Neural progenitor cell (in vitro differentiated cells): ENCODE measurements around the gene DPF3. TPM values are rescaled to one million over a fixed set of nuclear protein-coding genes. Genes with fewer than 3 reads are reported as not detected.
A peak's percentile ranks its signal among the peaks of the same experiment; 100 is the strongest.

Experiments
- DNase-seq: peaks from one replicate; pipeline ENCODE4 v3.0.0-alpha.2; 2016; ENCODE audit warnings: low spot score
- H2AFZ ChIP-seq: fragments of 200-600 bp; sonication (generic); replicated peaks from 2 replicates; pipeline ENCODE4 v1.6.1; 2016; ENCODE audit warnings: antibody characterized with exemption
- H3F3A ChIP-seq: fragments of 200-600 bp; sonication (generic); 2 replicates; pipeline ENCODE4 v1.6.1; 2016; ENCODE audit warnings: antibody characterized with exemption, low read depth
- H3K27ac ChIP-seq: fragments of 200-600 bp; sonication (generic); 2 replicates; pipeline ENCODE4 v1.5.1; 2016; ENCODE audit warnings: mild to moderate bottlenecking
- H3K27me3 ChIP-seq: fragments of 200-600 bp; sonication (generic); 2 replicates; pipeline ENCODE4 v1.6.1; 2016; ENCODE audit warnings: mild to moderate bottlenecking, moderate library complexity
- H3K36me3 ChIP-seq: fragments of 200-600 bp; sonication (generic); 2 replicates; pipeline ENCODE4 v1.5.1; 2016
- H3K4me1 ChIP-seq: fragments of 200-600 bp; sonication (generic); 2 replicates; pipeline ENCODE4 v1.6.1; 2016; ENCODE audit warnings: mixed run types
- H3K4me2 ChIP-seq: fragments of 200-600 bp; sonication (generic); 2 replicates; pipeline ENCODE4 v1.6.1; 2016
- H3K4me3 ChIP-seq: fragments of 200-600 bp; sonication (generic); 2 replicates; pipeline ENCODE4 v1.5.1; 2016
- H3K79me2 ChIP-seq: fragments of 200-600 bp; sonication (generic); 2 replicates; pipeline ENCODE4 v1.6.1; 2016; ENCODE audit warnings: low read depth
- H3K9ac ChIP-seq: fragments of 200-600 bp; sonication (generic); 2 replicates; pipeline ENCODE4 v1.6.1; 2016
- H3K9me3 ChIP-seq: fragments of 200-600 bp; sonication (generic); 2 replicates; pipeline ENCODE4 v1.5.1; 2016; ENCODE audit warnings: low read depth
- H4K20me1 ChIP-seq: fragments of 200-600 bp; sonication (generic); 2 replicates; pipeline ENCODE4 v1.6.1; 2016; ENCODE audit warnings: low read depth
- H3K27ac Mint-ChIP-seq: 3 replicates; pipeline ENCODE4 v1.8.0; 2021; ENCODE audit warnings: mixed read lengths
- H3K27me3 Mint-ChIP-seq: 2 replicates; pipeline ENCODE4 v1.8.0; 2022; ENCODE audit warnings: low read depth, mild to moderate bottlenecking, inconsistent platforms, moderate library complexity, mixed read lengths; ENCODE audit not compliant: insufficient read depth
- H3K36me3 Mint-ChIP-seq: 3 replicates; pipeline ENCODE4 v1.8.0; 2021; ENCODE audit warnings: mixed read lengths
- H3K4me1 Mint-ChIP-seq: 3 replicates; pipeline ENCODE4 v1.8.0; 2021; ENCODE audit warnings: mixed read lengths
- H3K4me3 Mint-ChIP-seq: 3 replicates; pipeline ENCODE4 v1.8.0; 2021; ENCODE audit warnings: mild to moderate bottlenecking, moderate library complexity, mixed read lengths
- H3K9me3 Mint-ChIP-seq: 3 replicates; pipeline ENCODE4 v1.8.0; 2020; ENCODE audit warnings: mixed read lengths
- EZH2 ChIP-seq: fragments of 200-600 bp; sonication (generic); IDR thresholded peaks from 2 replicates; pipeline ENCODE4 v1.6.1; 2017; ENCODE audit warnings: antibody characterized with exemption, mild to moderate bottlenecking, moderate library complexity
- EZH2phosphoT487 ChIP-seq: fragments of 200-600 bp; sonication (generic); IDR thresholded peaks from 2 replicates; pipeline ENCODE4 v1.6.1; 2017; ENCODE audit warnings: antibody characterized with exemption
- total RNA-seq: library from RNA; depleted of rRNA; stranded (reverse); fragments of >200 nt; gene quantifications from 2 replicates; pipeline ENCODE4 v1.2.3, GENCODE V29; 2015; ENCODE audit warnings: low replicate concordance
- TF ChIP-seq, protein P1 (sequence below): fragments of 200-600 bp; sonication (generic); IDR thresholded peaks from 2 replicates; pipeline ENCODE4 v1.5.1; 2017; ENCODE audit warnings: antibody characterized with exemption, mild to moderate bottlenecking

The DPF3 gene
- total RNA-seq, 1 donor from 2014 or later: not detected

DNA sequence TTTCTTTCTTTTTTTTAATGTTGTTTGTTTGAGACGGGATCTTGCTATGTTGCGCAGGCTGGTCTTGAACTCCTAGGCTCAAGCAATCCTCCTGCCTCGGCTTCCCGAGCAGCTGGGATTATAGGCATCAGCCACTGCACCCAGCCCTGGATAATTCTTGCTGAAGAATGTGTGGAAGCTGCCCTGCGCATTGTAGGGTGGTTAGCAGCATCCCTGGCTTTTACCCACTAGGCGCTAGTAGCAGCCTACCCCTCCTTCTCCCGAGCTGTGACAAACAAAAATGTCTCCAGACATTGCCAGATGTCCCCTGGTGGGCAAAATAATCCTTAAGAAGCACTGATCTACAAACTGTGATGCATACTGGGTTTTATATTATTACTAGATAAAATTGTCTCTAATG, 39.0 kb upstream of the DPF3 start:
- Mint-ChIP-seq H3K9me3 (no peaks in the 10 kb centered on the region), H3K27ac (peak overlapping the region; percentile 7), H3K27me3 (no peaks in the 10 kb centered on the region), H3K4me1 (no peaks in the 10 kb centered on the region), H3K36me3 (no peaks in the 10 kb centered on the region), H3K4me3 (no peak overlapping the region)
- no peaks in the 10 kb centered on the region for H3K36me3 ChIP-seq
- no peak for DNase-seq
- H3K79me2 ChIP-seq: no peaks in the 10 kb centered on the region
- H3K4me1 ChIP-seq: no peaks in the 10 kb centered on the region
- H3K9ac ChIP-seq: no peak overlapping the region
- no peak overlapping the region for H3K27ac ChIP-seq
- TF ChIP-seq EZH2phosphoT487 (no peak), EZH2 (no peak)
- TF ChIP-seq, protein P1, sequence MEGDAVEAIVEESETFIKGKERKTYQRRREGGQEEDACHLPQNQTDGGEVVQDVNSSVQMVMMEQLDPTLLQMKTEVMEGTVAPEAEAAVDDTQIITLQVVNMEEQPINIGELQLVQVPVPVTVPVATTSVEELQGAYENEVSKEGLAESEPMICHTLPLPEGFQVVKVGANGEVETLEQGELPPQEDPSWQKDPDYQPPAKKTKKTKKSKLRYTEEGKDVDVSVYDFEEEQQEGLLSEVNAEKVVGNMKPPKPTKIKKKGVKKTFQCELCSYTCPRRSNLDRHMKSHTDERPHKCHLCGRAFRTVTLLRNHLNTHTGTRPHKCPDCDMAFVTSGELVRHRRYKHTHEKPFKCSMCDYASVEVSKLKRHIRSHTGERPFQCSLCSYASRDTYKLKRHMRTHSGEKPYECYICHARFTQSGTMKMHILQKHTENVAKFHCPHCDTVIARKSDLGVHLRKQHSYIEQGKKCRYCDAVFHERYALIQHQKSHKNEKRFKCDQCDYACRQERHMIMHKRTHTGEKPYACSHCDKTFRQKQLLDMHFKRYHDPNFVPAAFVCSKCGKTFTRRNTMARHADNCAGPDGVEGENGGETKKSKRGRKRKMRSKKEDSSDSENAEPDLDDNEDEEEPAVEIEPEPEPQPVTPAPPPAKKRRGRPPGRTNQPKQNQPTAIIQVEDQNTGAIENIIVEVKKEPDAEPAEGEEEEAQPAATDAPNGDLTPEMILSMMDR: no peak
- H3K4me3 ChIP-seq: no peak overlapping the region
- no peaks in the 10 kb centered on the region for H3K9me3 ChIP-seq
- H3K27me3 ChIP-seq: peaks cover under 1% of the 10 kb centered on the region
- no peak overlapping the region for H3K4me2 ChIP-seq
- H2AFZ ChIP-seq: no peak overlapping the region
- no peaks in the 10 kb centered on the region for H4K20me1 ChIP-seq
- H3F3A ChIP-seq: no peaks in the 10 kb centered on the region

DNA sequence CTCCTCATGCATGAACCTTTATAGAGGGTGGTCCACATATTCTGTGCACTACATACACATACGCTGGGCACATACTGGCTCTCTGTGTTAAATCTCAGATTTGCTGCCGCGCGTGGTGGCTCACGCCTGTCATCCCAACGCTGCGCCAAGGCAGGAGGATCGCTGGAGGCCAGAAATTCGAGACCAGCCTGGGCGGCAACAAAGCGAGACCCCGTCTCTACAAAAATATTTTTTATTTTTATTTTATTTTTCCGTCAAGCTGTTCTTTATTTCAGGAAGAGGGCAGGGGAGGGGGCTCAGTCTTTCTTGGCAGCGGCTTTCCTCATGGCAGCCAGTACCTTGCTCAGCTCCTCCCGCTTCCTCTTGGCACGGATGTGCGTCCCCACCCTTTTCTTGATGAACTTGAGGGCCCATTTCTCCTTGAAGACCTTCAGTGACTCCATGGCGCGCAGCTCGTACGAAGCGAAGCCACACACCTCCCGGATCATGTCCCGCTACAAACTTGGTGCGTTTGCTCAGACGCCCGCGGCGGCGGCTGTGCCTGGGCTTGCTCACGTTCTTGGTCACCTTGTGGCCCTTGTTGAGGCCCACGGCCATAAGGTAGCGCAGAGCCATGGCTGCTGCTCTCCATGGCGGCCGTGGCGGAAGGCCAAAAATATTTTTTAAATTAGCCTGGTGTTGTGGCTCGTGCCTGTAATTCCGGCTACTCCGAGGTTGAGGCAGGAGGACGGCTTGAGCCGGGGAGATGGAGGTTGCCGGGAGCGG, 35.6 kb upstream of the DPF3 start:
- Histone ChIP-seq H3F3A (no peaks in the 10 kb centered on the region), H3K36me3 (no peaks in the 10 kb centered on the region), H3K27ac (no peak overlapping the region), H3K79me2 (no peaks in the 10 kb centered on the region), H3K4me3 (no peak overlapping the region), H3K9ac (no peak overlapping the region), H3K4me1 (no peaks in the 10 kb centered on the region), H2AFZ (no peak overlapping the region), H4K20me1 (no peaks in the 10 kb centered on the region), H3K4me2 (no peak overlapping the region), H3K9me3 (no peaks in the 10 kb centered on the region), H3K27me3 (peaks cover 21% of the 10 kb centered on the region)
- DNase-seq: no peak
- H3K36me3 Mint-ChIP-seq: no peaks in the 10 kb centered on the region
- H3K4me3 Mint-ChIP-seq: no peak overlapping the region
- peaks cover 10% of the 10 kb centered on the region for H3K4me1 Mint-ChIP-seq
- H3K9me3 Mint-ChIP-seq: no peaks in the 10 kb centered on the region
- peaks cover 4% of the 10 kb centered on the region for H3K27me3 Mint-ChIP-seq
- TF ChIP-seq EZH2: no peak
- no peak for TF ChIP-seq EZH2phosphoT487
- TF ChIP-seq, protein P1: no peak
- H3K27ac Mint-ChIP-seq: no peak overlapping the region

DNA sequence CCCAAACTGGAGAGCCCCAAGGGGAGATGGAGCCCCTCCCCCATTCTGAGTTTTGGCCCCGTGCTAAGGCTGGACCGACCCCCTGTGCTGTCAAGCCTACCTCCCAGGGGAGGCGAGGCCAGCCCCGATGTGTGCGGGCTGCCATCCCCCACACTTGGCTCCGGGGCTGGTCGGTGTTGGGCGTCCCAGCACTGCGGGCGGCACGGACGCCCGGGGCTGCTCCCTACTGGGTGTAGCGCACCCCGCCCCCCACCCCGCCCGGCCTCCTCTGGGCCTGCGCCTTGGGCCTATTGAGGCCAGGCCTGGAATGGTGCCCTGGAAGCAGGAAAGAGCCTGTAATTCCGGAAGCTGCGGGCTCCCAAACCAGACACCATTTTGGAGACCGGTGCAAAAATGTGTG, 35.0 kb upstream of the DPF3 start:
- DNase-seq: no peak
- TF ChIP-seq, protein P1: no peak
- TF ChIP-seq EZH2phosphoT487: no peak
- TF ChIP-seq EZH2: no peak
- Histone ChIP-seq H3K9me3 (no peaks in the 10 kb centered on the region), H3K4me3 (no peak overlapping the region), H3K4me1 (no peaks in the 10 kb centered on the region), H3K36me3 (no peaks in the 10 kb centered on the region), H3K27me3 (peaks cover 25% of the 10 kb centered on the region), H3K79me2 (no peaks in the 10 kb centered on the region), H2AFZ (no peak overlapping the region), H3F3A (no peaks in the 10 kb centered on the region), H3K9ac (no peak overlapping the region), H3K27ac (no peak overlapping the region), H4K20me1 (no peaks in the 10 kb centered on the region), H3K4me2 (no peak overlapping the region)
- no peak overlapping the region for H3K4me3 Mint-ChIP-seq
- H3K27me3 Mint-ChIP-seq: peaks cover 4% of the 10 kb centered on the region
- H3K9me3 Mint-ChIP-seq: no peaks in the 10 kb centered on the region
- no peaks in the 10 kb centered on the region for H3K36me3 Mint-ChIP-seq
- H3K4me1 Mint-ChIP-seq: peaks cover 10% of the 10 kb centered on the region
- no peak overlapping the region for H3K27ac Mint-ChIP-seq
